Stimulated activated CD8-positive, alpha-beta memory T cell treated with anti-CD3 and anti-CD28 coated beads, Interleukin-7, amount 100 ng/mL, for 4 hours (primary cell): ENCODE results near the gene SCARB2.
A peak's percentile ranks its signal among the peaks of the same experiment; 100 is the strongest.
"Not testable (repeated sequence)": the region's sequence is repeated elsewhere in the genome, so short reads cannot be mapped to it uniquely, and the experiment has no call there.

Experiments
- DNase-seq, 2 donors: peaks; one replicate each; pipeline ENCODE4 v3.0.0-alpha.2; 2020; ENCODE audit warnings: low read depth in 2 of 2

The SCARB2 gene, protein sequence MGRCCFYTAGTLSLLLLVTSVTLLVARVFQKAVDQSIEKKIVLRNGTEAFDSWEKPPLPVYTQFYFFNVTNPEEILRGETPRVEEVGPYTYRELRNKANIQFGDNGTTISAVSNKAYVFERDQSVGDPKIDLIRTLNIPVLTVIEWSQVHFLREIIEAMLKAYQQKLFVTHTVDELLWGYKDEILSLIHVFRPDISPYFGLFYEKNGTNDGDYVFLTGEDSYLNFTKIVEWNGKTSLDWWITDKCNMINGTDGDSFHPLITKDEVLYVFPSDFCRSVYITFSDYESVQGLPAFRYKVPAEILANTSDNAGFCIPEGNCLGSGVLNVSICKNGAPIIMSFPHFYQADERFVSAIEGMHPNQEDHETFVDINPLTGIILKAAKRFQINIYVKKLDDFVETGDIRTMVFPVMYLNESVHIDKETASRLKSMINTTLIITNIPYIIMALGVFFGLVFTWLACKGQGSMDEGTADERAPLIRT

GRCh38 chr4:76213415-76214176 lies at the start of gene SCARB2:
SCARB2 (minus strand) TSS chr4:76213824; CDS start chr4:76213543, 281 bp downstream.
- DNase-seq = peak; percentile 26 to 66

GRCh38 chr4:76260571-76260970 lies 46.9 kb upstream of the SCARB2 start:
- DNase-seq = no peak

- no peak for DNase-seq
Observed at GRCh38 chr4:76257824-76258223, 44.2 kb upstream of the SCARB2 start.

GRCh38 chr4:76256968-76257367 lies 43.3 kb upstream of the SCARB2 start:
- DNase-seq = no peak

- no peak for DNase-seq
Observed at GRCh38 chr4:76256032-76256431, 42.4 kb upstream of the SCARB2 start.

GRCh38 chr4:76253511-76253910 lies 39.9 kb upstream of the SCARB2 start:
- no peak for DNase-seq

DNA sequence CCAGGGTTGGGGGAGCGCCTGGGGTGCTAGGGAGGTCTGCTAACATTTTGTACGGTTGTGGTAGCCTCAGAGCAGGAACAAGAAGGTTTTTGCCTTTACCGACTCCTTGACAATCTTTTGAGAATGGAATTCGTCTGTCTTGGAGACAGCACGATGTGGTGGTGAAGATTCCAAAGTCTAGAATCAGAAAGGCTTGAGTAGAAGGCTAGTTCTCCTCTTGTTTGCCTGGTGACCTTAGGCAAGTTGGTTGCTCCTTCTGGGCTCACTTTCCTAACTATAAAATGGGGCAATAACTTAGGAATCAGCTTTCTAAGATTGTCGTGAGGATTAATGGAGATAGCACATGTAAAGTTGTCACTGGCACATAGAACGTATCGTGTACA lies 38.6 kb upstream of the SCARB2 start:
- DNase-seq = no peak

GRCh38 chr4:76251441-76252270 lies 38.0 kb upstream of the SCARB2 start, which contains the start of gene FAM47E:
FAM47E (plus strand) TSS chr4:76251721; CDS start chr4:76251747, 26 bp downstream.
- peak in 1 of 2 donors; percentile 15 for DNase-seq

DNA sequence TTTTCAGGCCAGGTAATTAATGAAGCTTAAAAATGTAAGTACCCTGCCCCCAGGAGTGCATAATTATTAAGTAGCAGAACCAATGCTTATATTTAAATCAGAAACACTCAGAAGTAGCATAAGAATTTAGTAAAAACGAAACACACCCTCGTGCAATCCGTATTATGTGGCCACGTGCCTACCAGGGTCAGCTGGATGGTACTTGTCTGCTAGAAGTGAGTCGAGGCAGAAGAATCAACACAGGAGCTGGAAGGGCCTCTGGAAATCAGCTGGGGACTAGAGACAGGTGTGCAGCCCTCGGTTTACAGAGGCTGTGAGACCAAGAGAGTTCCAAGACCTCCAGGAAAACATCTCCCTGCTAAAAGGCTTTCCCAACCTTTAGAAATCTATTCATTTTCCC lies 37.3 kb upstream of the SCARB2 start:
- no peak for DNase-seq

DNA sequence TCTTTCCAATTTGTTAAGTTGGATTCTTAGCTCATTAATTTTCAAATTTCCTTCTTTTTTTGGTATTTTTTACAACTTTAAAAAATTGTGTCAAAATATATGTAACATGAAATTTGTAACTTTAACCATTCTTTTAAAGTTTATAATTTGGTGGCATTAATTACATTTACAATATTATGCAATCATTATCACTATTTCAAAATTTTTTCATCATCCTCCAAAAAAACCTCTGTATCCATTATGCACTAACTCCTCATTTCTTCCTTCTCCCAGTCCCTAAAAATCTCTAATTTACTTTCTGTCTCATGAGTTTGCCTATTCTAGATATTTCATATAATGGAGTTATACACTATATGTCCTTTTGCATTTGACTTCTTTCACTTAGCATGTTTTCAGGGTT lies 33.2 kb upstream of the SCARB2 start:
- DNase-seq = no peak

DNA sequence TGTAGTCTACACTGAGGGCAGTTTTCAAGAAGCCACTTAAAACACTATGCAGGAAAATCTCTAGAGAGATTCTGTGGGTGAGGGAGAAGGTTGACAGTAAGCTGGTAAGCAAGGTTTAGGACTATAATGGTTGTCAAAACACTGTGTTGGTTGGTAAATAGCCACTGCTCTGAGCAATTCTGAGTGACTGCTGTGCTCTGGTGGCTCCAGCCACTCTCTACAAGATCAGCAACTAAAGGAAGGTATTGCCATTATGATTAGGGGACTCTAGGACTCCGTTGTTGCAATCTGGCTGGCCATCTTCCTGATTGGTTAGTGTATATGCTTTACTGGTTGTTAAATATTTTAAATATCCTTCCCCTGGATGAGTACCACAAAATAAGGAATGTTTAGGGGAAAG lies 32.4 kb upstream of the SCARB2 start:
- DNase-seq = no peak

DNA sequence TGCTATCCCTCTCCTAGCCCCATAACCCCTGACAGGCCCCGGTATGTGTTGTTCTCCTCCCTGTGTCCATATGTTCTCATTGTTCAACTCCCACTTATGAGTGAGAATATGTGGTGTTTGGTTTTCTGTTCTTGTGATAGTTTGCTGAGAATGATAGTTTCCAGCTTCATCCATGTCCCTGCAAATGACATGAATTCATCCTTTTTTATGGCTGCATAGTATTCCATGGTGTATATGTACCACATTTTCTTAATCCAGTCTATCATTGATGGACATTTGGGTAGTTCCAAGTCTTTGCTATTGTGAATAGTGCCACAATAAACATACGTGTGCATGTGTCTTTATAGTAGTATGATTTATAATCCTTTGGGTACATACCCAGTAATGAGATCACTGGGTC lies 30.3 kb upstream of the SCARB2 start:
- DNase-seq = not testable (repeated sequence)

- DNase-seq = no peak
Observed at GRCh38 chr4:76240236-76240635, 26.6 kb upstream of the SCARB2 start.

GRCh38 chr4:76238701-76239100 lies 25.1 kb upstream of the SCARB2 start:
- DNase-seq = no peak

DNA sequence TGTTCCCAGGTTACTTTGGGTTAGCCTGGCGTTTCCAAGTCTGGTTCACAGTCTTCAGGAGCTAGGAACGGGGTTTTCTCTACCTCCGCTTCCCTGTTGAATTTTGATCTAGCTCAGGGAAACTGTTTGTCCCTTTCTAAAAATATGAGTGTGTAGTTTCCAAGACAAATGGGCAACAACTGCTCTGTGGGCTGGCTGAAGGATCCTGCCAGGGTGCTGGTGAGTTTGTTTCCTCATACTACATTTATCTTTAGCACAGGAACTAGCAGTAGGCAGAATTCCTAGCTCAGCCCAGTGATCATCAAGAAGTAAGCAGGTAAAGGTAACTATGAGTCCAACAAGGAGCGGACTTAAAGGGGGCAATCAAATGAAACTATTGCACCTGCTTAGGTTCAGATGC lies 24.6 kb upstream of the SCARB2 start:
- DNase-seq = no peak

GRCh38 chr4:76235915-76236314 lies 22.3 kb upstream of the SCARB2 start:
- DNase-seq = no peak

DNA sequence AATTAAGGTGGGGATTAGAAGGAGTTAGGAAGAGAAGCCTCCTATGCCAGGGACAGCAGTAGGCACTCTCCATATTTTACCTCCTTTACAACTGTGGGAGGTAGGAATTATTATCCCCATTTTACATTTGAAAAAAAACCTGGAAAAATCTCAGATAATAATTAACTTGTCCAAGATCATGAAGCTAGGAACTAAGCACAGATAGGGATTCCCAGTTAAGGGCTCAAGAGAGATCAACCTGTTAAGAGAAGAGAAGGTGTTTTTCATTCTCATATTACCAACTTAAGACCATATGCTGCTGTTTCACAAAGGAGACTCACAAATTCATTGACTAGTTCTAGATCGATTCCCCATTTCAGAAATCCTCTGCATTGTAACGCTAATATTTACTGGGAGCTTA lies 21.8 kb upstream of the SCARB2 start:
- no peak for DNase-seq

DNA sequence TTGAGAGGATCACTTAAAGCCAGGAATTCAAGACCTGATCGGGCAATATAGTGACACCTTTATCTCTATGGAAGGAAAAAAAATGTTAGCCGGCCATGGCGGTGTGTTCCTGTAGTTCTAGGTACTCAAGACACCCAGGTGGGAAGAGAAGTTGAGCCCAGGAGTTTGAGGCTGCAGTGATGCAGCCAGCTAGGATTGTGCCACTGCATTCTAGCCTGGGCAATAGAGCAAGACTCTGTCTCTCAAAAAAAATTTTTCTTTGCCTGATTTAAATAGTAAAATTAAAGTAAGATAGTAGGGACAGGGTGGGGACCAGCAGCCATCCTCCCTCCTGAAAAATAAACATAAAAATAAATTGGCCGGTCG lies 21.0 kb upstream of the SCARB2 start:
- no peak for DNase-seq

DNA sequence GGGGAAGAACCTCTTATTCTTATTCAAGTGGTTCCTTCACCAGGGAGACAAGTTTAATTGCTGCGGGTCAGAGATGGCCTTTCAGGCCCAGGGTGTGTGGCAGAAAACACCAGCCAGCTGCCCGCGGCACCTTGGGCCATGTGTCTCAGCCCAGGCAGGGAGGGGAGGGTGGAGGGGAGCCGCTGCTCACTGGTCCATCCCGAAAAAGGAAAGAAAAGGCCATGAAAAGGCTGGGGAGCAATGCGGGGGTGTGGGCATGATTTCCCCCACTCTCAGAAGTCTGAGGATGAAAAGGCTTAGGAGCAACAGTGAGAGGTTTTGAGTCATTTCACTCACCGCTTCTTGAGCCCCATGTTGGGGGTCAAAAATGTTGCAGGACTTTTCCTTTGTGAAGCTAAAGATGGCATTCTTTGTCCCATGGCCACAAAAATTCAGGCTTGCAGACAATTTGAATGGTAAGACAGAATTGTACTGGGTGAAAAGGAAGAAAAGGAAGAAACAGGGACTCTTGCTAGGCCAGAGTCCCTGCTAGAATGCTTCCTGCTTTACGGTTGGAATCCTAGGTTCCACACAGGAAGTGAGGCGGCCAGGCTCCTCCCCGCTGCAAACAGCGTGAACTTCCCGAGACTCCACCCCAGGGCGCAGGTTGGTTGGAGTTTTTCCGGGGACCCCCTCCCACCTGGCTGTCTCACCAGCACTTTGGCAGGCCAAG lies 20.5 kb upstream of the SCARB2 start:
- DNase-seq = no peak

GRCh38 chr4:76233529-76233928 lies 19.9 kb upstream of the SCARB2 start:
- DNase-seq = no peak

DNA sequence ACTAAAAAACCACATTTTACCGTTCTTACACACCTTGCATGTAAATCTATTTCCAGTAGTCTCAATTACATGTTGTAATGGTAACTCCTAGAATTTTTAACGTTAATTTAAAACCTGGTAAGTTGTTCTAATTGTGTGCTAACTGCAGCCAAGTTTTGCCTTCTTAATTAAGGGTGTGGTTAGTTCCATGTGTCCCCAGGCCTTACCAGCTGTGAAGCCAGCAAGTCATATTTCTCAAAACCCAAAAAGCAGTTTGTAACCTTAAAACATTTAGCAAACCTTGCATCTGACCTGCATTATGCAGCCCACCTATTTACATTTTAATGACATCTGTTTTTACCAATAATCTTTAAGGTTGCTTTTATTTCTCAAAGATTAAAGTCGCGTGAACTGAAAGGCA lies 19.5 kb upstream of the SCARB2 start:
- DNase-seq = no peak
